ENCODE data around the gene ELAC2. TPM values are rescaled to one million over a fixed set of nuclear protein-coding genes. Genes with fewer than 3 reads are reported as not detected.

The ELAC2 gene
- polyA plus RNA-seq, 1 donor (not counting 4 experiments of a cell fraction or from before 2014, with no cell fraction given): 78.7 TPM

- no peak for TF ChIP-seq EZH2 (IDR thresholded peaks at IDR 0.05; ENCODE audit: low read length)
- TF ChIP-seq CTCF (optimal IDR thresholded peaks at IDR 0.05 in 1 of 3, IDR thresholded peaks at IDR 0.05 in 1 of 3, conservative IDR thresholded peaks at IDR 0.05 in 1 of 3; ENCODE audit: extremely low read depth in 1 of 3, insufficient read depth in 2 of 3, low read length in 3 of 3): no peak
- Histone ChIP-seq H3K9me3 (ENCODE audit: control insufficient read depth, low read depth, low read length) (no peaks in the 10 kb centered on the region), H3K36me3 (ENCODE audit: control insufficient read depth in 2 of 2, extremely low read depth in 1 of 2, insufficient read depth in 2 of 2, low read length in 2 of 2) (no peaks in the 10 kb centered on the region), H3K9me1 (ENCODE audit: control insufficient read depth, extremely low read depth, insufficient read depth, low read length) (no peaks in the 10 kb centered on the region), H4K20me1 (ENCODE audit: control insufficient read depth, extremely low read depth, insufficient read depth, low read length) (no peaks in the 10 kb centered on the region), H3K4me2 (ENCODE audit: control insufficient read depth, extremely low read depth, insufficient read depth, low read depth, low read length) (no peak overlapping the region), H3K4me3 (ENCODE audit: control insufficient read depth in 2 of 3, extremely low read depth in 1 of 3, insufficient read depth in 2 of 3, low read depth in 1 of 3, low read length in 3 of 3) (no peak overlapping the region), H3K79me2 (ENCODE audit: control insufficient read depth, insufficient read depth, low read length) (no peaks in the 10 kb centered on the region), H3K9ac (ENCODE audit: control insufficient read depth, extremely low read depth, insufficient read depth, low read length) (no peak overlapping the region), H3K4me1 (ENCODE audit: control insufficient read depth, extremely low read depth, insufficient read depth, low read length) (no peaks in the 10 kb centered on the region), H3K27me3 (ENCODE audit: control insufficient read depth, extremely low read depth, insufficient read depth, low read length) (no peaks in the 10 kb centered on the region), H3K27ac (ENCODE audit: control insufficient read depth, insufficient read depth, low read length) (no peak overlapping the region), H2AFZ (ENCODE audit: control insufficient read depth, low read length) (no peak overlapping the region)
- no peak for DNase-seq (ENCODE audit: low read depth, low spot score)
- no peak for FAIRE-seq
- dilution Hi-C loops (cut with MboI; ENCODE audit: extremely low pct_ligation_motif_present, low sequenced_read_pairs): no loop called here
These were observed 28.5 kb upstream of the ELAC2 start for GRCh38 chr17:13046361-13046760.

- Histone ChIP-seq H3K4me1 (ENCODE audit: control insufficient read depth, extremely low read depth, insufficient read depth, low read length) (no peaks in the 10 kb centered on the region), H3K27me3 (ENCODE audit: control insufficient read depth, extremely low read depth, insufficient read depth, low read length) (no peaks in the 10 kb centered on the region), H3K9ac (ENCODE audit: control insufficient read depth, extremely low read depth, insufficient read depth, low read length) (no peak overlapping the region), H3K9me3 (ENCODE audit: control insufficient read depth, low read depth, low read length) (no peaks in the 10 kb centered on the region), H3K27ac (ENCODE audit: control insufficient read depth, insufficient read depth, low read length) (no peak overlapping the region), H3K36me3 (ENCODE audit: control insufficient read depth in 2 of 2, extremely low read depth in 1 of 2, insufficient read depth in 2 of 2, low read length in 2 of 2) (no peaks in the 10 kb centered on the region), H3K79me2 (ENCODE audit: control insufficient read depth, insufficient read depth, low read length) (no peaks in the 10 kb centered on the region), H3K9me1 (ENCODE audit: control insufficient read depth, extremely low read depth, insufficient read depth, low read length) (no peaks in the 10 kb centered on the region), H3K4me3 (ENCODE audit: control insufficient read depth in 2 of 3, extremely low read depth in 1 of 3, insufficient read depth in 2 of 3, low read depth in 1 of 3, low read length in 3 of 3) (no peak overlapping the region), H4K20me1 (ENCODE audit: control insufficient read depth, extremely low read depth, insufficient read depth, low read length) (no peaks in the 10 kb centered on the region), H2AFZ (ENCODE audit: control insufficient read depth, low read length) (no peak overlapping the region), H3K4me2 (ENCODE audit: control insufficient read depth, extremely low read depth, insufficient read depth, low read depth, low read length) (no peak overlapping the region)
- FAIRE-seq: no peak
- no peak for TF ChIP-seq CTCF (optimal IDR thresholded peaks at IDR 0.05 in 1 of 3, IDR thresholded peaks at IDR 0.05 in 1 of 3, conservative IDR thresholded peaks at IDR 0.05 in 1 of 3; ENCODE audit: extremely low read depth in 1 of 3, insufficient read depth in 2 of 3, low read length in 3 of 3)
- TF ChIP-seq EZH2 (IDR thresholded peaks at IDR 0.05; ENCODE audit: low read length): no peak
- dilution Hi-C loops (cut with MboI; ENCODE audit: extremely low pct_ligation_motif_present, low sequenced_read_pairs): no loop called here
- no peak for DNase-seq (ENCODE audit: low read depth, low spot score)
These were observed 26.8 kb upstream of the ELAC2 start for GRCh38 chr17:13044572-13045065.
